HK-2 (cell line): ENCODE data around the gene KRTAP19-4.
"Not testable (repeated sequence)": the region's sequence is repeated elsewhere in the genome, so short reads cannot be mapped to it uniquely, and the experiment has no call there.

ENCODE experiments used
- DNase-seq: peaks from one replicate; pipeline ENCODE4 v3.0.0-alpha.2; 2018; ENCODE audit not compliant: unreplicated experiment

The KRTAP19-4 gene, protein sequence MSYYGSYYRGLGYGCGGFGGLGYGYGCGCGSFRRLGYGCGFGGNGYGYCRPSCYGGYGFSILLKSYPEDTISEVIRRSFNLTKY

DNA sequence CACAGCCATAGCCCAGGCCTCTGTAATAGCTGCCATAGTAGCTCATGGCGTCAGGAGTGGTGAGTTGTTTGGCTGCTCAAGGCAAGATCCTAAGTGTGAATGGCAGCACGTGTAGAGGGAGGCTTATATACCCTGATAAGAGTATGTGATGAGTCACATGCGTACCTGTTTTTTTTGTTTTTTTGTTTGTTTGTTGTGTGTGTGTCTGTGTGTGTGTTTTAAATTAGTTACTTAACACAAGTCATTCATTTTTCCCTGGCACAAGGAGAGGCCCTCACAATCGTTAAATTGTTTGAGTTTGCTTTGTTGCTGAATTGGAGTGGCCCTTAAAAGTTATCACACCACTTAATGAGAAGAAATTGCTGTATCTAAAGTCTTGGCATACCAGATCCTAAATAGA lies at the start of gene KRTAP19-4:
KRTAP19-4 (minus strand) TSS at position 101 of the 400 bp plus-strand sequence; CDS start at position 46, 55 bp downstream.
- no peak for DNase-seq

DNA sequence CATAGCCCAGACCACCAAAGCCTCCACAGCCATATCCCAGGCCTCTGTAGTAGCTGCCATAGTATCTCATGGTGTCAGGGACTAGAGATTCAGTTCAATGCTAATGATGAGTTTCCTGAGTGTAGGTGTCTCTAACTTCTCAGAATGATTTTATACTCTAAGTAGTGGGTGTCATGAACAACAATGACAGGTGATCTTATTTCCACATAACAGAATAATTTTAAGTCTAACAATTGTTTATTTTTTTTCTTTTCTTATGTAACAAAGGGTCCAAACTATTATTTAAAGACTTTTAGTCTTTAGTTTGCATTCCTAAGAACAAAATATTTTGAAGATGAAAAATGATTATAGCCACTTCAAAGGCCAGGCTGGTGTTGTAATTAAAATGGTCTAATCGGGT lies 44.8 kb upstream of the KRTAP19-4 start, which contains the start of gene KRTAP19-6:
KRTAP19-6 (minus strand) TSS at position 101 of the 400 bp plus-strand sequence; CDS start at position 70, 31 bp downstream.
- no peak for DNase-seq

DNA sequence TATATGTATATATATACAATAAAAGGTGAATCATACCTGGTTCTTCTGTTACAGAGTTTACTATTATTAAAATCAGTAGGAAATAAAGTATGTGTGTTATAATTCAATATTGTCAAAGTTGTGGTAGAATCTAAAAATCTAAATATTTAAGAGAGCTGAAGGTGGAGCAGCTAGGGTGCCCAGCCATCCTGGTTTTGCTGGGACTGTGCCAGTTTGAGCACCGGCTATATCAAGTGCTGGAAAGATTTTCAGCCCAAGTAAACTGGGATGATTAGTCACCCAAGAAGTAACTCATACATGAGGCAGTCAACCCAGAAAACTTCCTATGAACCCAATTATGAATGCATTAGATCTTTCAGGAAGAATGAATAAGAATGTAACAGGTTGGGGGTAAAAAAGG lies 21.9 kb upstream of the KRTAP19-4 start:
- DNase-seq: no peak

DNA sequence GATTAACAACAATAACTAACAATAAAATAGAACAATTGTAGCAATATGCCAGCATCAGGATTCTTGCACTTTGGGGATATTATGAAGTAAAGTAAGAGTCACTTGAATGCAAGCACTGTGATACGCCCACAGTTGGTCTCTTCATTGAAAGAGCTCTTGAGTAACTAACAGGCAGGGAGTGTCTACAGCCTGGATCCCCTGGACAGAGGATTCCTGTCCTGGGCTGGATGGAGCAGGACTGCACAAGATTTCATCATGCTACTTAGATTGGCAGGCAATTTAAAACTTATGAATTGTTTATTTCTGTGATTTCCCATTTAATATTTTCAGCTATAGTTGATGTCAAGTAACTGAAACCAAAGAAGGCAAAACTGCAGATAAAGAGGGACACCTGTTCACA lies 18.7 kb upstream of the KRTAP19-4 start:
- no peak for DNase-seq

DNA sequence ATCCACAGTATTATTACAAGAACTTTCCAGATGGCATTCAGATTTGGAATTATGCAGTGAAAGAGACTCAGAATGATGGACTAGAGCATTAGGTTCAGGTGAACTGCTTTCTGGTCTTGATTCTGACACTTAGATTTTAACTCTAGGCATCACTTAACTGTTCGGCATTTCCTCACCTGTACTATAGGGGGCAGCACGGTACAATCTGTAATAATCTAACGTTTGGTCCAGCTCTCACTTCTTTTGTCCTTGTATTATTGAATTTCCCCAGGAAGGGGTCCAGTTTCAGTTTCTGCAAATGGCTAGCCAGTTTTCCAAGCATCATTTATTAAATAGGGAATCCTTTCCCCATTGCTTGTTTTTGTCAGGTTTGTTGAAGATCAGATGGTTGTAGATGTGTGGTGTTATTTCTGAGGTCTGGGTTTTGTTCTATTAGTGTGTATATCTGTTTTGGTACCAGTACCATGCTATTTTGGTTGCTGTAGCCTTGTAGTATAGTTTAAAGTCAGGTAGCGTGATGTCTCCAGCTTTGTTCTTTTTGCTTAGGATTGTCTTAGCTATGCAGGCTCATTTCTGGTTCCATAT lies 8.7 kb upstream of the KRTAP19-4 start:
- not testable (repeated sequence) for DNase-seq

DNA sequence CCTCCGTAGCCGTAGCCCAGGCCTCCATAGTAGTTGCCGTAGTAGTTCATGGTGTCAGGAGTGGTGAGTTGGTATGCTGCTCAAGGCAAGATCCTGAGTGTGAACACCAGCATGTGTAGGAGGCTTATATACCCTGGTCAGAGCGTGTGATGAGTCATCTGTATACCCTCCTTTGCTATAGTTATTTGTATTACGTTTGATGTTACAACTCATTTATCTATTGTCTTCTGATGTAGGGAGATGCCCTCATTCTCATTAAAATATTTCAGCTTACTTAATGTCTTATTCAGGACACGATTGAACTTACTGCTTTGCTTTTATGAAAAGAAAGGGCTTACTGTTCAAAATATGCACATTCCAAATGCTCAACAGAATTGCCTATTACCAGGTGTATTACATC lies 5.1 kb upstream of the KRTAP19-4 start, which contains the start of gene KRTAP19-5:
KRTAP19-5 (minus strand) TSS at position 101 of the 400 bp plus-strand sequence; CDS start at position 50, 51 bp downstream.
- no peak for DNase-seq

DNA sequence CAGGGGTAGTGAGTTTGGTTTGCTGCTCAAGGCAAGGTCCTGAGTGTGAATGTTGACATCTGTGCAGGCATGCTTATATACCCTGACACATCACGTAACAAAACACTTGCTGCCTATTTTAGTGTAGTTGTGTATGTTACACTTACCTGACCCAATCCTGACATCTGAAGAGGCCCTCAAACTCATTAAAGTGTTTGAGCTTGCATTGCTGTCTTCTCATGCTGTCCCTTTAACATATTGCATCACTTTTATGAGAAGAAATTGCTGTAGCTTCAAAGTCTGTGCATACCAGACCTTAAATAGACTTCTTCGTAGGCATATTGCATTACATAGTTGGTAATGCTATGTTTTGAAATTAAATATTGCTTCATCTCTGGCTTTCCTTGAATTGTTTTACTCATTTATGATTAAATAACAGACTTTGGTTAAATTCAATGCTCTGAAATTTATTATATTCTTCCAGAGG lies 5.0 kb downstream of the KRTAP19-4 start, which contains the start of gene KRTAP19-3:
KRTAP19-3 (minus strand) TSS at position 51 of the 466 bp plus-strand sequence. CDS start 56 bp downstream, outside the sequence.
- no peak for DNase-seq

DNA sequence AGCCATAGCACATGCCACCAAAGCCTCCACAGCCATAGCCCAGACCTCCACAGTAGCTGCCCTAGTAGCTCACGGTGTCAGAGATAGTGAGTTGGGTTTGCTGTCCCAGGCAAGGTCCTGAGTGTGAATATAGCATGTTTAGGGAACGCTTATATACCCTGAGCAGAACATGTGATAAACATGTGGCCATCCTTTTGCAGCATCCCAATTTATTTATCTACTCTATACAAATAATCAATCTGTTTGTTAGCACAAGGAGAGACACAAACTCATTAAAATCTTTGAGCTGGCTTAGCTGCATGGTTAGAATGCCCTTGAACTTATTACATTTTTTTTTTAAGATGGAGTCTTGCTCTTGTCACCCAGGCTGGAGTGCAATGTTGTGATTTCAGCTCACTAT lies 9.6 kb downstream of the KRTAP19-4 start, which contains the start of gene KRTAP19-2:
KRTAP19-2 (minus strand) TSS at position 101 of the 400 bp plus-strand sequence; CDS start at position 13, 88 bp downstream.
- no peak for DNase-seq

DNA sequence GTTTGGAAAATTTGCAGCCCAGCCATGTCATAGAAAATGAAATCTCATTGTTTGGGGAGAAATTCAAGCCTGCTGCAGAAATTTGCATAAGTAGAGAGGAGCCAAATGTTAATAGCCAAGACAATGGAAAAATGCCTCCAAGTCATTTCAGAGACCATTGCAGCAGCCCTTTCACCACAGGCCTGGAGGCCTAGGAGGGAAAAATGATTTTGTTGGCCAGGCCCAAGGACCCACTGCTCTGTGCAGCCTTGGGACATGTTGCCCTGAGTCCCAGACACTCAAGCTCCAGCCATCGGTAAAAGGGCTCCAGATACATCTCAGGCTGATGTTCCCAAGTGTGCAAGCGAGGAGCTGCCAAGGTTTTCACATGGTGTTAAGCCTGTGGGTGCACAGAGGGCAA lies 10.8 kb downstream of the KRTAP19-4 start:
- no peak for DNase-seq

DNA sequence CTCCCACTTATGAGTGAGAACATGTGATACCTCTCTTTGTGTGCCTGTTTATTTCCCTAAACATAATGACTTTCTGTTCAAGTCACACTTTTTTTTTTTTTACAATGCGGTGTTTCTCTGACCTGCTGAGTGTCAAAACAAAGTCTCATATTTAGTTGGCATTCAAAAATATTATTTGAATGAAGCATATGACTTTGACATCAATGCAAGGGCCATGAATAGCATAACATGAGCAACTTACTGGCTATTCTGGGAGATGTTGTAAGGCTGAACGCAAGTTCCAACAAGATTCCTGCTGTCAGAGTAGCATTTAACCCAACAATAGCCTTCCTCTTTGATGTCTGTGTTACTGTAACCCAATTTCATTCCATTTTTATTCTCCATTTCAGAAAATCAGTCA lies 14.8 kb downstream of the KRTAP19-4 start:
- DNase-seq: no peak

DNA sequence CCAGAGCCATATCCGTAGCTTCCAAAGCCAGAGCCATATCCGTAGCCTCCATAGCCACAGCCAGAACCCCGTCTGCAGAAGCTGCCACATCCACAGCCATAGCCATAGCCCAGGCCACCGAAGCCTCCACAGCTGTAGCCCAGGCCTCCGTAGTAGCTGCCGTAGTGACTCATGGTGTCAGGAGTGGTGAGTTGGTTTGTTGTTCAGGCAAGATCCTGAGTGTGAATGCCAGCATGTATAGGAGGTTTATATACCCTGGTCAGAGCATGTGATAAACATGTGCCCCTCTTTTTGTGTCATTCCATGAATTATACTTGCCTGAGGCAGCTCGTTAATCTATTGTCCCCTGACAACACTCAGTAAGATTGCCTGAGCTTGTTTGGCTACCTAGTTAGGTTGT lies 16.8 kb downstream of the KRTAP19-4 start, which contains the start of gene KRTAP19-1:
KRTAP19-1 (minus strand) TSS at position 223 of the 400 bp plus-strand sequence; CDS start at position 173, 50 bp downstream.
- no peak for DNase-seq

DNA sequence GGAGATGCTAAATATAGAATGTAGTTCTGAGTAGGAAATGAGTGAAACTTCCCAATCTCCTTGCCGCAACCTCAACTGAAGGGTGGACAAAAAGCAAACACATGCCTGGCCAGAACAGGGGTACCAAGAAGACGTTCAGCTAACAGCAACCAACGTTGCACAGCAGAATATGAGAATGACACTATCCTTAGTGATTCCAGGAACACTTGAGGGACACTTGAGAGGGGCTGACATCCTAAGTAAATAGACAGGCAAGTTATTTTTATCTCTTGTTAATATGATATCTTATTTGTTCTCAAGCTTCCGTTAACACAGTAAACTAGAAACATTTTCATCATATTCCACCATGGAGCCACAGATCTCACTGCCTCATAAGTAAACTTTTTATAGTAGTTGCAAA lies 17.7 kb downstream of the KRTAP19-4 start:
- DNase-seq: no peak

DNA sequence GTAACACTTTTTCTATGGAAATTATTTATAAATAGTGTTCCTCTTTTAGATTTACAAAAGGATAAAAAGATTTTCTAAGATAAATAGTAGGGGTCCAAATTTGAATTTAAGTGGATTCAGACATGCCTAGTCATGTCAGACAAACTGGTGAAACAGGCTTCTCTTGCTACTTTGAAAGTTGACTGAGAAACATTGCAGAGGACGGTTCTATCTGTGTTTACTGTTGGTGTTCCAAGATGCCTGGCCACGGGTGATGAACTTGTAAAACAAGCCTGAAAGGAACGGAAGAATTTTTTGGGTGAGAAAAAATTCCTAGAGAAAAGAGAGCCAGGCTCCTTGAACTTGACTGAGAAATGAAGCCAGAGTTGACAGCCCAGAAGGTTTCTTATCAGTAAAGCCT lies 19.0 kb downstream of the KRTAP19-4 start:
- DNase-seq: no peak

DNA sequence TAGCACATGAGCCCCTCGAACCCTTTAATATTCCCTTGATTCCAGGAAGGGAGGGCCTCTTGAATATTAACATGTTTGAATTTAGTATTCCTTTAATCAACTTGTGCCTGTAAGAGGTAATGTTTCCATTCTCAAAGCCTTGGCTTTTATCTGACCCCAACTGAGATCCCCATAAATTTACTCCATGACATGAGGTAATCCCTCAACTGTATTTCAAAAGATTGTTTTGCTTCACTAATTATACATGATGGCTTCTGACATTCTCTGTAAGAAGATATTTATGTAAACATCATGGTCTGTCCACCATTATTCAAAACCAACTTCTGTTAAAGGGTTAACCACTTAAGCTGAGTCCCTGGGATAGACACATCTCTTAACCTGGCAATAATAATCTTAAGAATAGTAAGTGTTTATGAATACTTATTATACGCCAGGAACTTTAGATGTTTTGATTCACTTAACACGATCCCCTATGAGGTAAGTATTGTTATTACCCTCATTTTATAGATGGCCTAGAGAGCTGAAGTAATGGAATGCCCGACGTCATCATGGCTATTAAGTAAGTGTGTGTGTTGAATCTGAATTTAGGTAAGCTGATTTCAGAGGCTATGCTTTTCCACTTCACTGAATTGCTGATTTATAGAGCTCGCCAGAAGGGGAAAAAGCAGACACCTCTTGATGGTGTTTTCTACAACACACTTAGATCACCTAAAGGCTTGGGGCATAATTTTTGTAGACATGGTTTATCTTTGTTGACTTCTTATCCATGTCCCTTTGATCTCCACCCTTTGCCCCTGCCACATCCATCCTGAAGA lies 27.9 kb downstream of the KRTAP19-4 start:
- DNase-seq: no peak

DNA sequence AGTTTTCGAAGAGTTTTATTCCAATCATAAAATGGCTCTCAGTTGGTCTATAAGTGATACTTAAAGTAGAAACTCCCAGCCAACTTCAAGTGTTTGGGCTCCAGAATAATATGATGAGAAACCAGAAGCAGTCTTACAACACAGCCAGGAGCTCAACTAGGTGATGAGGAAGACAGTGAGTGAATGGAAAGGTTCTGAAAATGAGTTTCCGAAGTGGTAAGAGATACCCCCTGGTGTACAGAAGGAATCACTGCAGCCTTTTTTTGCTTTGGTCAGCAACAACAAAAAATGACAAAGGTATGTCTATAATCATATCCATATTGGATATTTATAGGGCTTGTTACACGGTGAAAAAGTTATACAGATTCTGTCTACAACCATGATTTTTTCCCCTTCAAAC lies 33.3 kb downstream of the KRTAP19-4 start:
- no peak for DNase-seq

DNA sequence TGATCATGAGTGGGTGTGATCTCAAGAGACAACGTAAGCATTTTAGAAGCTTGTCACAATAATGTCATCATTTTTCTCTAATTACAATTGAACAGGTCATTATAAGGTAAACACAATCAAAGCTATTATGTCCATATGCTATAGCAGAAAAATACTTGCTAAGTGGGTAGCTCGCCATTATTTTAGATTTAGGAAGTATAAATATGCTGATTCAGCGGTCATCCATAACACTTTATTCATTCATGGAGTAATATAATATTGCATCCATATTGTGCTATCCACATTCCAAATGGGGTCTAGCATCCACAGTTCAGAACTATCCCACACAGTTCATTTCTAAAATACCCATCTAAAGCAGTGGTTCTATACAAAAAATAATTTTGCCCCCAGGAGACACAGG lies 48.5 kb downstream of the KRTAP19-4 start:
- no peak for DNase-seq

DNA sequence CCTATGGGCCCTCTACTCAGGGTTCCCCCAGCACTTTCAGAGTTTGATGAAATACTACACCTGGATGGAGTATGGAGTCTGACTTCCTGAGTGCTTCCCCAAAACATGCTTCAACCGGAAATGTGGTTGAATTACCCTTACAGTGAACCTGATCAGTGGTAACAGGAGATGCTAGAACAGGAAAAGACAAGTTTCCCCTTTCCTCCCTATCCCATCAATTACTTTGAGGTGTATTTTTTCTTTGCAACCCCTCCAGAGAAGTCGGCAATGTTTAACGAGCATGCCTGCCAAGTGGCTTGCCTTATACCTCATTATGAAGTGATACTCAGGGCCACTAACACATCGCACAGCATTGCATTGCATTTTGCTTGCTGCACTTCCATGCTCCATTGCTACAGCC lies 49.9 kb downstream of the KRTAP19-4 start:
- no peak for DNase-seq
